GM18951 (cell line): ENCODE results near the gene YTHDF1.
A peak's percentile ranks its signal among the peaks of the same experiment; 100 is the strongest.

Experiments used
- POLR2A ChIP-seq: IDR thresholded peaks from 4 replicates; pipeline ENCODE4 v1.6.1; 2011; ENCODE audit warnings: mild to moderate bottlenecking; ENCODE audit not compliant: insufficient read length, insufficient read depth; ENCODE audit errors: extremely low read depth
- in situ Hi-C: fragments of 300-500 bp; cut with MboI; formaldehyde crosslinking; loops from one replicate; pipeline ENCODE4 v1.12.0; 2022; ENCODE audit warnings: low sequenced_read_pairs, mixed read lengths, inconsistent platforms; ENCODE audit not compliant: unreplicated experiment

Gene YTHDF1

DNA sequence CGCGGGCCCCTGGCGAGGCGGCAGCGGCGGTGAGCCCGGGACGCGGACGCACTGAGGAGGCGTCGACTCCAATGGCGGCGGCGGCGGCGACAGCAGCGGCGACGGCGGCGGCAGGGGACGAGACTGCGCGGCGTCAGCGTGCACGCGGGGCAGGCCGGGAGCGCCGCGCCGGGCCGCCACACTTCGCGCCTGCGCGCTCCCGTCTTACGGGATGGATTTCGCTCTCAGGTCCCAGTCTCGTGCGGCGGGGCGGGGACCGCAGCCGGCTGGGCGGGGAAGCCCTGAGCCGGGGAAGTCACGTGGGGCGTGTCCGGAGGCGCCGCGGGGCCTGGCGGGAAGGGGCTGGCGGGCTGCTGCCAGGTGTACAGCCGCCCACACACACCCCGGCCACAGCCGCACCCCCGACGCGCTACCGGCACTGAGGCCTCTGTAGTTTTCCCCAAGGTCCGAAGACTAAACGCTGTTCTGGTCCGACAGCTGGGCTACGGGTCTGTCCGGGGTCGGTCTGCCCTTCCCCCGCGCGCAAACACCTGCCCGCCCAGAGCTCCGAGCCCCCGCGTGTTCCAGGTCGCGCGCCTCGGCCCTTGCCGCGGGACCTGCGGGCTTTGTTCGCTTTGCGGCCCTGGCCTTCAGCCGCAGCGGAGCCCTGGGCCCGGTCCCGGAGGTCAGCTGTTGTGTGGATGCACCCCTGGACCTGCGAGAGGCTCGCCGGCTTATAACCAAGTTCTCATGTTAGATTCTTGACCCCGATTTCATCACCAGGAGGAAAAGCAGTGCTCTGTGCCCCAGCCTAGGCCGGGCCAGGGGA lies at the start of gene YTHDF1:
Gene YTHDF1 (minus strand): TSS at position 91 of the 808 bp plus-strand sequence. CDS start 239 bp downstream, outside the sequence.
- in situ Hi-C loops = no loop called here
- peak; percentile 77 for TF ChIP-seq POLR2A

DNA sequence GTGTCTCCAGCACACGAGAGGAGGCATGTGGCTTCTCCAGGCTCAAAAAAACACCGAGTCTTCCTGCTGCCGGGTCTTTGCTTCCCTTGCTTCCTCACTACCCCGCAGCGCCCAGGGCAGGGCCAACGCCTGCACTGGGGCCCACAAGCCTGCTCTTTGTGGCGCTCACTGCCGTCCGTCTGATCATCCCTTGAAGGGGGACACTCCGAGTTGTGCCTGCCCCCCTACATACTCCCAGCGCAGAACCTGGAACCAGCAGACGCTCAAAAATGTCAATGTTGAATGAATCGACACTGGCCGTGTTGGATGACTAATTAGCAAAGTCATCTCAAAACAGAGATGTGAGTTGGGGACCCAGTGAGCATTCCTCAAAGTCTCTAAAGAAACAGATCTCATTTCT lies 48.6 kb upstream of the YTHDF1 start:
- in situ Hi-C loops = no loop called here

DNA sequence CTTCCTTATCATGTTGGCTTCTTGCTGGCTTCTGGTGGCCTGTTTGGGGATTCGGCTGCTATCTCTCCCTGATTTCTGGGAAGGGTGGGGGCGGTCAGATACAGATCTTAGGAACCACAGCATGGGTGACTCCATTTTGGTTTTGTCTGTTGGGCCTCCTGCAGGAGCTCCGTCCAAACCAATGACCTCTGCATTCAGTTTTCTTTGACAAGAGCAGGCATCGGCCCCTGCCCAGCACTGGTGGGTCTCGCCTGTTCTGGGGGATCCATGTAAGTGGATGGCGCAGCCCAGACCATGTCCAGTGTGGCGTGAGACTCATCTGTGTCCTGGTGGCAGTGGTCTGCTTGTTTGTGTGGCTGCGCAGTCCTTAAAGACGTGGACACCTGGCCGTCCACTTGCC lies 48.1 kb upstream of the YTHDF1 start:
- TF ChIP-seq POLR2A = no peak
- in situ Hi-C loops = no loop called here

More for the DNA sequence above, 48.6 kb upstream of the YTHDF1 start:
- no peak for TF ChIP-seq POLR2A

DNA sequence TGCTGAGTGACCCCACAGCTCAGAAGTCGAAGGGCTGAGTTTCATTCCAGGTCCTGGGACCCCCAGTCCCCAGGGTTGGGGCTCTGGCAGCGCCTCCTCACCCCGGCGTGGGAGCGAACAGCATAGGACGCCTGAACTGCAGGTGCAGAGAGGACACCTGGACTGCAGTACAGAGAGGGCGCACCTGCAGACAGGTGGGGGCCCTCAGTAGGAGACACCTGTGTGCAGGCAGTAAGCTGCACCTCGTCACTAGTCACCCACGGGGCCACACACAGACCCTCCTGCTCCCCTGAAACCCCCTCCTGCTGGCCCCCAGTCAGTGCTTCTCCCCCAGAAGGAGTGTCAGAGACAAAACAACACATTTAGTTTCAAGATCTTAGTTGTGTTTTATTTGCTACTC lies 46.9 kb upstream of the YTHDF1 start:
- TF ChIP-seq POLR2A = no peak
- in situ Hi-C loops = no loop called here

DNA sequence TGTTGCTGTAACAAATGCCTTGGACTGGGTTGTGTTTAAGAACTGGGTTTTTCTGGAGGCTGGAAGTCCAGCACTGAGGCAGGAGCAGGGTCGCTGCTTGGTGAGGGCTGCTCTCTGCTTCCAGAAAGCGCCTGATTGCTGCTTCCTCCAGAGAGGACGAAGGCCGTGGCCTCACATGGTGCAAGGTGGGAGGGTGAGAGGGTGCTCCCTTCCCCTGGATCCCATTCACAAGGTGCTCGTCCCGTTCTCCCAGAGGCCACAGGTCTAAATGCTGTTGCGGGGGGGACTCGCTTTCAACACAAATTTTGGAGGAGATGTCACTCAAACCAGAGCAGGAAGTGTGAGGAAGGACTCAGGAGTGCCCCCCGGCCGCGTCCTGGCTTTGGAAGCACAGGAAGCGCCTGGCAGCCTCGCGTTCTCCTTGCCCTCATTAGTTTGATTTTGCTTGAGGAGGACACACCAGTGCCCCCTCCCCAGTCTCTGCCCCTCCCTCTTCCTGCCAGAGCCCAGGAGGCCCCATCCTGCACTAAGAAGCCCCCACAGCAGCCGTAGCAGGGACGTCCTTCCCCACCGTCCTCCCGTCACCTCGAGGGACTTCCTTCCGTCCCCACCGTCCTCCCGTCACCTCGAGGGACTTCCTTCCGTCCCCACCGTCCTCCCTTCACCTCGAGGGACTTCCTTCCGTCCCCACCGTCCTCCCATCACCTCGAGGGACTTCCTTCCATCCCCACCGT lies 46.0 kb upstream of the YTHDF1 start:
- TF ChIP-seq POLR2A = no peak

DNA sequence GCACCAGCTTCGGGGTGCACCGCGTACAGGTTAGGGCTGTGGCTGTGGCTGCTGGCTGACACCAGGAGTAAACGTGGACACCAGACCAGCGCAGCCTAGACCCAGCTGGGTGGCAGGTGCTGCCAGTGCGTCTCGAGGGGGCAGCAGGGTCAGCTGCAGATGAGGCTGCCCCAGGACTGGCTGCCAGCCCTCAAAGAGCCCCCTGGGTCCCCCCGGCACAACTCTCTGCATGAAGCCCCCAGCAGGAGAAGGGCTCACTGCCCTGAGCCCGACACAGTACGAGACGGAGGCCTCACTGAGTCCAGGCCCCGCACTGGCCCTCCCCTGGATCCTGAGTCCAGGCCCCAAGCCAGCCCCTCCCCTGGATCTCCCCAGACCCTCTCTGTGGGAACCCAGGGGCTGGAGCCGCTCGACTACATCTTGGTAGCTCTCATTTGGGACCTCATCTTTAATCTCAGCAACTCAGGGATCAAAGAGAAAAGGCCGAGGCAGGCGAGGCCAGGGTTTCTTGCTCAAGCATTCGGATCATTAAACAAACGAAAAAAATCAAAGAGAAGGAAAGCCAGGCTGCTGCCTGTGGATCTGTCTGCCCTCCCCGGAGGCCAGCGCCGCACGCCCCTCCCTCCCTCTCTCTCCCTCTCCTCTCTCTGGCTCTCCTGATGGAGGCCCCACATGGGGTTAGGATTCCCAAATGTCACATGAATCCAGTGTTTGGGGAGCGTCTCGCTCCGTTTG lies 45.3 kb upstream of the YTHDF1 start:
- in situ Hi-C loops = no loop called here
- no peak for TF ChIP-seq POLR2A

More for the DNA sequence above, 46.0 kb upstream of the YTHDF1 start:
- in situ Hi-C loops = no loop called here

DNA sequence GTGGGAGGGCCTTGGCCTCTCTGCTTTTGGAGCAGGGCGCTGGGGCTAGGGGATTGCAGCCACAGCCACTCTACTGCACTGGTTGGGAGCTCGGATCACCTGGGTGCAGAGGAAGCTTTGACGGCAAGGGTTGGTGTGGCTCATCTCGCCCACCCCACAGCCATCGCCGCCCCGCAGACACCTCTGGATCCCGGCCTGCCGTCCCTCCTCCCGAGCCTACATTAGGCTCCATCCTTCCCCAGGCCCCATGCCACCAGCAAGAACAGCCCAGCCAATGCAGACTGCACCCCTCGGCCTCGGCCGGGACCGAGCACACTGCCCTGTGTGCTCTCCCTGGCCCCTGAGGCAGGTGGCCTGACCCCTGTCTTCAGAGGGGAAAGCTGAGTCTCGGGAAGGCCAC lies 44.6 kb upstream of the YTHDF1 start:
- in situ Hi-C loops = no loop called here
- no peak for TF ChIP-seq POLR2A

DNA sequence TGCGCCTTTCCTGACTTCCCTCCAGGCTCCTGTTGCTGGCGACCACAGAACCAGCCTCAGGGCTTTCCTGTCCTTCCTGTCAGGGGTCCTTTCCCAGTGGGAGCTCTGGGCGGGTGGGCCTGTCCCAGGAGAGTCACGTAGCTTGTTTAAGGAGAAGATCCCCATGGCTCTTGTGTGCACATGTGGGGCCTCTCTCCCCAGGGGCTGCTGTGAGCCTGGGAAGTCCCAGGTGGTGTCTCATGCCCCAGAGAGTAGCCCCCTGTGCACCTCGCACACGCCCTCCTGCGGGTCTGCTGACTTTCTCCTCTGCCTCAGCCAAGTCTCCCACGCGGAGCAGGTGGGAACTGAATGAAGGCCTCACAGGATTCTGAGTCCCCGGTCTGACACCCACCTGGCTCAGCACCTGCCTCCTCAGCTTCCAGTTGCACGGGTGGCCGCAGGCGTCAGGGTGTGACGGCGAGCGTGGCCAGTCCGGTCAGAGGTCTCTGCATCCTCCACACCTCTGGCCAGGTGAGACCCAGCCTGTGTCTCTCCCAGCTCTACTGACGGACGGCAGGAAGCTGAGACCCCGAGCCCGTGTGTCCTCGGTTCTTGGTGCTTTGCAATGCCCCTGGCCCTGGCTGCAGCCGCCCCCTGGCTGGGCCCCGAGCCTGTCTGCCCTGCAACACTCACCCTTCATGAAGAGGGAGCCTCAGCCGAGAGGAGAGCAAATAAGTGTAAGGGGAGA lies 44.0 kb upstream of the YTHDF1 start:
- no peak for TF ChIP-seq POLR2A
- in situ Hi-C loops = no loop called here

DNA sequence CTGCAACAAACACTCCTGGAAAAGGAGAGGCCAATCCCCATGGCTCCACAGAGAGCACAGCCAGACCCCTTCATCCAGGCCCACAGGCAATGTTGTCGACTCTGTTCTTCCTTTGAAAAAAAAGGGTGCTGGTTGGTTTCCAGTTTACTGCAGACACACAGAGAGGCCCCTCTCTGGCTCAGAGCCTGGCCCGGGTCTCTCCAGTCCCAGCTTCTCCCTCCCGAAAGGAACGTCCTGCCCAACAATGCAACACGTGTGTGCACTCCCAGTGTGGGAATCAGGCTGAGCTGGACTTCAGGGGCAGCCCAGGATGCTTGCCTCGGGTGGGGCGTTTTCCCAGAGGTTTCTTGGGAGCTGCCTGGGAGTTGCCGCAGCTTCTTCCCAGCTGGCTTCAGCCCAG lies 42.9 kb upstream of the YTHDF1 start:
- no peak for TF ChIP-seq POLR2A
- in situ Hi-C loops = no loop called here

DNA sequence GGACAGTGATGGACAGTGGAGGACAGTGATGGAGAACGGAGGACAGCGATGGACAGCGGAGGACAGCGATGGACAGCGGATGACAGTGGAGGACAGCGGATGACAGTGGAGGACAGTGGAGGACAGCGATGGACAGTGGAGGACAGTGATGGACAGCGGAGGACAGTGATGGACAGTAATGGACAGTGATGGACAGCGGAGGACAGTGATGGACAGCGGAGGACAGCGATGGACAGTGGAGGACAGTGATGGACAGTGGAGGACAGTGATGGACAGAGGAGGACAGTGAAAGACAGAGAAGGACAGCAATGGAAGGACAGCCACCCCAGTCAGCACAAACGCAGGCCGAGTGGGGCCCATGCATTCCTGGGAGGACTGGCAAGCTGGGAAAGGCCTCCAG lies 41.7 kb upstream of the YTHDF1 start:
- TF ChIP-seq POLR2A = no peak
- in situ Hi-C loops = no loop called here

DNA sequence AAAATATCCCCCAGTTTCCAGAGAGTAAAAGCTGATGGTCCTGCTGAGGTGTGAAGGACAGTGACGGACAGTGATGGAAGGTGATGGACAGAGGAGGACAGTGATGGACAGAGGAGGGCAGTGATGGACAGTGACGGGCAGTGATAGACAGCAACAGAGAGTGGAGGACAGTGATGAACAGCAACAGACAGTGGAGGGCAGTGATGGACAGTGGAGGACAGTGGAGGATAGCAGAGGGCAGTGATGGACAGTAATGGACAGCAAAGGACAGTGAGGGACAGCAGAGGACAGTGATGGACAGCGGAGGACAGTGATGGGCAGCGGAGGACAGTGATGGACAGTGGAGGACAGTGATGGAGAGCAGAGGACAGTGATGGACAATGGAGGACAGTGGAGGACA lies 41.0 kb upstream of the YTHDF1 start:
- no peak for TF ChIP-seq POLR2A
- in situ Hi-C loops = no loop called here

DNA sequence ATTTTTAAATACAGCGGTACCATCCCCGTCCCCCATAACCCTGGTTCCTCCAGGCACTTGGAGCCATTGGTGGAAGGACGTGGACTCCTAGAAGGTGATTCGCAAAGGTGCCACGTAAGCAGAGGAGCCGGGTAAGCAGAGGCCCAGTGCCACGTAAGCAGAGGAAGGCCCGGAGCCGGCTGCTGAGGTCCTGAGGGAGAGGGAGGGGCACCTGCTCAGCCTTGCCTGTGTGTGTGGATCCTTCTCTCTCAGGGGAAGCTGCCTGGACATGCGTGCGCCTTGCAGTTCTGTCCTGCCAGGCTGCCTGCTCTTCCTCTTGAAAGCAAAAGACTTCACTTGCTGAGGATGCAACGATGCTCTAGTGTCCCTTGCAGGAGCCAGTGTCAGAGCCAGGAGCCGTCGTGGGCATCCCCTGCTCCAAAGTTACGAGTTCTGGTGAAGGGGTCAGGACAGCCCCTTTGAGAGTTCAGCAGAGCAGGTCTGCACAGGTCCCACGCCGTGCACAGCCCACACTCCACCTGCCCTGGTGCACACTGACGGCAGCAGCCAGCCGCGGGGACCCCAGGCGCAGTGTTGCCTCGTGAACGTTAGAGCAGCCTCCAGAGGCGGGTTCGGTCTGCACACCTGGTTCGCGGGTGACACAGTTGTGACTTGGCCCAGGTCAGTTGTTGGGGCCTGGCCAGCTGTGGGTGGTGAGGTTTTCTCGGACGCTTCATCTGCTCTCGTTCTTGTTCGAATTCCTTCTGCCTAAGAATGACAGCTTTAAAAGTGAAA lies 40.2 kb upstream of the YTHDF1 start:
- no peak for TF ChIP-seq POLR2A
- in situ Hi-C loops = no loop called here
